Endothelial cell of umbilical vein (primary cell): Measurements from ENCODE around the gene MRPS18B. TPM values are rescaled to one million over a fixed set of nuclear protein-coding genes. Genes with fewer than 3 reads are reported as not detected.
A peak's percentile ranks its signal among the peaks of the same experiment; 100 is the strongest.

Experiments
- BruUV-seq: library from RNA; stranded (reverse); fragments of 400-500 nt; replicated peaks from 2 replicates; lab custom pipeline; 2021; lab: Mats Ljungman, UMichigan
- CTCF ChIA-PET: fragments of 300-600, 350-600 bp; sonication (Branson Sonifier 250); formaldehyde crosslinking; loops from one replicate; lab custom pipeline; 2021; ENCODE audit warnings: antibody characterized with exemption, inconsistent platforms; lab: Charles Lee
- POLR2A ChIA-PET: fragments of 300-600, 350-600 bp; sonication (Branson Sonifier 250); formaldehyde crosslinking; loops from one replicate; lab custom pipeline; 2021; ENCODE audit warnings: antibody characterized with exemption, inconsistent platforms; lab: Charles Lee
- DNase-seq: peaks from one replicate; pipeline ENCODE4 v3.0.0-alpha.2; 2011; ENCODE audit warnings: low read depth, low spot score
- FAIRE-seq: peaks from 2 replicates; lab custom pipeline; 2011; peaks lifted over from hg19 to GRCh38; lab: Jason Lieb, UNC
- H2AFZ ChIP-seq: 2 replicates; pipeline ENCODE4 v1.6.0; 2012; ENCODE audit warnings: low read depth, low read length, control low read depth, inconsistent platforms
- H3K27ac ChIP-seq: 2 replicates; pipeline ENCODE4 v1.5.1; 2011; ENCODE audit warnings: low read depth, mild to moderate bottlenecking, control low read depth, low read length, moderate library complexity; ENCODE audit not compliant: insufficient read depth
- H3K27me3 ChIP-seq, 2 experiments: 2 replicates each; pipeline versions ENCODE4 v1.6.0 to v1.6.1; 2011; ENCODE audit warnings: low read length in 2 of 2, mixed read lengths in 1 of 2; ENCODE audit not compliant: control insufficient read depth in 2 of 2, insufficient read depth in 2 of 2
- H3K36me3 ChIP-seq, 2 experiments: 2 replicates in 1 of 2; 3 replicates in 1 of 2; pipeline ENCODE4 v1.5.1; 2011; ENCODE audit warnings: low read length in 2 of 2, mild to moderate bottlenecking in 1 of 2, moderate library complexity in 1 of 2; ENCODE audit not compliant: control insufficient read depth in 2 of 2, insufficient read depth in 2 of 2; ENCODE audit errors: extremely low read depth in 1 of 2
- H3K4me1 ChIP-seq: 3 replicates; pipeline ENCODE4 v1.5.1; 2011; ENCODE audit warnings: mild to moderate bottlenecking, low read length; ENCODE audit not compliant: control insufficient read depth, insufficient read depth; ENCODE audit errors: extremely low read depth
- H3K4me2 ChIP-seq: 2 replicates; pipeline ENCODE4 v1.6.1; 2011; ENCODE audit warnings: low read length, control low read depth, mixed read lengths; ENCODE audit not compliant: insufficient read depth
- H3K4me3 ChIP-seq, 3 experiments: fragments of 200-600 bp in 1 of 3; sonication (generic), shearing (Covaris generic) in 1 of 3; replicated peaks in 1 of 3; 2 replicates each; pipeline ENCODE4 v1.5.1; 2011 to 2016; ENCODE audit warnings: control low read depth in 3 of 3, low read length in 3 of 3, mild to moderate bottlenecking in 2 of 3, inconsistent platforms in 1 of 3, low read depth in 1 of 3, moderate library complexity in 1 of 3; ENCODE audit not compliant: insufficient read depth in 1 of 3
- H3K79me2 ChIP-seq: 2 replicates; pipeline ENCODE4 v1.6.0; 2012; ENCODE audit warnings: low read length, inconsistent platforms; ENCODE audit not compliant: control insufficient read depth, insufficient read depth
- H3K9ac ChIP-seq: replicated peaks from 2 replicates; pipeline ENCODE3; 2011; ENCODE audit warnings: low read length, control low read depth; ENCODE audit not compliant: insufficient read depth; ENCODE audit errors: extremely low read depth
- H3K9me1 ChIP-seq: replicated peaks from 3 replicates; pipeline ENCODE4 v1.6.0; 2011; ENCODE audit warnings: mild to moderate bottlenecking, low read length; ENCODE audit not compliant: control insufficient read depth, insufficient read depth; ENCODE audit errors: extremely low read depth
- H3K9me3 ChIP-seq: replicated peaks from 2 replicates; pipeline ENCODE4 v1.5.1; 2012; ENCODE audit warnings: low read length, inconsistent platforms; ENCODE audit not compliant: control insufficient read depth, insufficient read depth
- H4K20me1 ChIP-seq: replicated peaks from 2 replicates; pipeline ENCODE3; 2011; ENCODE audit warnings: mild to moderate bottlenecking, low read length; ENCODE audit not compliant: control insufficient read depth, insufficient read depth; ENCODE audit errors: extremely low read depth
- CTCF ChIP-seq, 2 donors: IDR thresholded peaks; 1 replicate in 1 of 2; 2 replicates in 1 of 2; pipeline ENCODE4 v1.5.1; 2011; ENCODE audit warnings: low read length in 2 of 2, mild to moderate bottlenecking in 2 of 2, moderate library complexity in 2 of 2, control low read depth in 1 of 2, inconsistent platforms in 1 of 2, low read depth in 1 of 2; ENCODE audit not compliant: insufficient read depth in 1 of 2; ENCODE audit errors: extremely low read depth in 1 of 2
- EZH2 ChIP-seq: IDR thresholded peaks from 2 replicates; pipeline ENCODE4 v1.6.1; 2012; ENCODE audit warnings: borderline replicate concordance, low read depth, mild to moderate bottlenecking, moderate library complexity, low read length, inconsistent platforms; ENCODE audit not compliant: severe bottlenecking
- FOS ChIP-seq: IDR thresholded peaks from 2 replicates; pipeline ENCODE4 v1.6.1; 2011; ENCODE audit warnings: mild to moderate bottlenecking, low read length, moderate library complexity, borderline replicate concordance; ENCODE audit not compliant: insufficient read depth
- GATA2 ChIP-seq: IDR thresholded peaks from 2 replicates; pipeline ENCODE4 v1.7.0; 2011; ENCODE audit warnings: low read depth, mild to moderate bottlenecking, moderate library complexity, mixed read lengths, low read length; ENCODE audit not compliant: insufficient read length, insufficient read depth
- JUN ChIP-seq: IDR thresholded peaks from 2 replicates; pipeline ENCODE4 v1.6.1; 2011; ENCODE audit warnings: borderline replicate concordance, low read depth; ENCODE audit not compliant: insufficient read length, insufficient read depth
- MYC ChIP-seq: IDR thresholded peaks from one replicate; pipeline ENCODE4 v1.6.1; 2011; ENCODE audit warnings: mild to moderate bottlenecking, low read depth, low read length
- POLR2A ChIP-seq: IDR thresholded peaks from 2 replicates; pipeline ENCODE4 v1.6.1; 2012; ENCODE audit warnings: low read depth, mild to moderate bottlenecking, control low read depth, low read length
- POLR2AphosphoS5 ChIP-seq: IDR thresholded peaks from 2 replicates; pipeline ENCODE4 v1.6.1; 2012; ENCODE audit warnings: low read depth, mild to moderate bottlenecking, control low read depth, low read length, moderate library complexity; ENCODE audit not compliant: insufficient read depth
- dilution Hi-C: fragments of 300-500 bp; cut with MboI; formaldehyde crosslinking; loops from one replicate; pipeline ENCODE4 v1.15.0; 2019; ENCODE audit warnings: low sequenced_read_pairs; ENCODE audit not compliant: extremely low pct_ligation_motif_present
- intact Hi-C: fragments of 100-400 bp; cut with micrococcal nuclease; formaldehyde crosslinking; loops from one replicate; pipeline ENCODE4 v1.10.0; 2022
- polyA plus RNA-seq, 4 experiments: library from polyadenylated mRNA; depleted of rRNA in 3 of 4; stranded (reverse) in 3 of 4; unstranded in 1 of 4; fragments of >200 nt; gene quantifications; 2 replicates each; pipeline versions ENCODE4 v1.2.1 to v1.2.3, GENCODE V29; 2011 to 2012; ENCODE audit warnings: missing spikeins in 1 of 4
- total RNA-seq: library from RNA; stranded (reverse); gene quantifications from 2 replicates; pipeline ENCODE4 v1.2.3, GENCODE V29; 2021
- TF ChIP-seq, protein P1 (sequence below): IDR thresholded peaks from 2 replicates; pipeline ENCODE4 v1.6.1; 2011; ENCODE audit not compliant: insufficient read depth, insufficient read length

MRPS18B gene
- total and polyA plus RNA-seq, 2 donors (not counting 3 experiments of a cell fraction or from before 2014, with no cell fraction given) = 32.6 to 49.1 TPM

DNA sequence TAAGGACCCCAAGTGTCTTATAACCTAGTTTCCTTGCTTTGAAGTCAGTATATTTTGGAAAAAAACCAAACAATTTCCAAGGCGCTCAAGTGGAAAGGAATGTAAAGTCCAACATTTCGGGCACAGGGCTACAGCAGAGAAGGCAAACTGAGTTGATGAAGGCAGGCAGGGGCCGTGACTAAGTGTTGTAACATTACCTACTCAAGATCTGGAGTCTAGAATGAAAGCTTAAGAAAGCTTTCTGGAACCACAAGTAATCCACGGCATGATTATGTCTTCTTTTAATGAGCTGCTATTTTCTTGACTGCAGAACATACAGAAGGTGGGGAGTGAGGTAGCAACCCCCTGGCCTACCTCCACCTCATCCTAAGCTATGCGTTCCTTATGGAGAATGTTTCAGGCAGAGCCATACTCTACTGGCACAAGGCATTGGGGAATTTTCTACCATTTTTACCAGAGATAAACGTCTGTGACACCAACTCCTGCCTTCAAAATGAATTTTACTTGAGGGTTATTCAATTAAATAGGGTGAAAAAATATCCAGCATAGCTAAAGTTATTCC is 4.9 kb upstream of the MRPS18B start:
- H3K4me1 ChIP-seq = peaks cover 16% of the 10 kb centered on the region
- H3K4me2 ChIP-seq = no peak overlapping the region
- no peaks in the 10 kb centered on the region for H3K27me3 ChIP-seq
- H3K27ac ChIP-seq = peak overlapping the region; percentile 3
- no peaks in the 10 kb centered on the region for H3K9me3 ChIP-seq
- no peak for FAIRE-seq
- DNase-seq = no peak
- no peaks in the 10 kb centered on the region for H4K20me1 ChIP-seq
- ChIA-PET POLR2A (interaction anchor here (1.0 to 4.1 kb wide), 4 partner anchors 14 to 131 kb away, joined by 4 to 63 read pairs (median 5); no protein-coding TSS in a partner anchor), CTCF (interaction anchor here (0.7 to 4.5 kb wide), 14 partner anchors 9 to 159 kb away, joined by 3 to 47 read pairs (median 6); partner anchors contain the start of gene DHX16)
- H2AFZ ChIP-seq = no peak overlapping the region
- dilution Hi-C loops = no loop called here
- intact Hi-C loops = loop anchor here (5.0 kb wide), 1 partner anchor 130 kb away; no protein-coding TSS in a partner anchor
- BruUV-seq = no TSS peak
- H3K36me3 ChIP-seq = peaks cover 10 to 12% of the 10 kb centered on the region in 2 experiments
- no peak overlapping the region for H3K4me3 ChIP-seq
- H3K79me2 ChIP-seq = peaks cover 28% of the 10 kb centered on the region
- H3K9me1 ChIP-seq = no peaks in the 10 kb centered on the region
- H3K9ac ChIP-seq = no peak overlapping the region
- TF ChIP-seq MYC (no peak), EZH2 (no peak), JUN (no peak), POLR2AphosphoS5 (peak; percentile 51), CTCF (IDR thresholded peaks at IDR 0.05; ENCODE audit: extremely low read depth in 1 of 2, insufficient read depth in 1 of 2, low read depth in 1 of 2, low read length in 2 of 2) (no peak), POLR2A (peak; percentile 77), GATA2 (no peak), FOS (no peak)
- TF ChIP-seq, protein P1, sequence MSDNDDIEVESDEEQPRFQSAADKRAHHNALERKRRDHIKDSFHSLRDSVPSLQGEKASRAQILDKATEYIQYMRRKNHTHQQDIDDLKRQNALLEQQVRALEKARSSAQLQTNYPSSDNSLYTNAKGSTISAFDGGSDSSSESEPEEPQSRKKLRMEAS = no peak
